DND-41 (cell line): ENCODE data around the gene C9orf85.
"Not testable (repeated sequence)": the region's sequence is repeated elsewhere in the genome, so short reads cannot be mapped to it uniquely, and the experiment has no call there.

ENCODE experiments used
- ATAC-seq: fragments of 200-7000 bp; cut with Tn5 transposase; 3 replicates; pipeline ENCODE4 v1.9.1; 2021; ENCODE audit warnings: low read depth; ENCODE audit not compliant: insufficient read depth
- DNase-seq: peaks from one replicate; pipeline ENCODE4 v3.0.0-alpha.2; 2020
- H2AFZ ChIP-seq: 2 replicates; pipeline ENCODE4 v1.6.0; 2012; ENCODE audit warnings: low read depth, low read length
- H3K27ac ChIP-seq: 2 replicates; pipeline ENCODE4 v1.5.1; 2012; ENCODE audit warnings: low read length, inconsistent platforms
- H3K27me3 ChIP-seq: fragments of 200-600 bp; sonication (generic); 2 replicates; pipeline ENCODE4 v1.6.0; 2012; ENCODE audit warnings: low read length, mild to moderate bottlenecking, inconsistent platforms; ENCODE audit not compliant: insufficient read depth, poor library complexity
- H3K36me3 ChIP-seq: 2 replicates; pipeline ENCODE4 v1.5.1; 2012; ENCODE audit warnings: low read length, inconsistent platforms; ENCODE audit not compliant: insufficient read depth
- H3K4me1 ChIP-seq: 2 replicates; pipeline ENCODE4 v1.5.1; 2012; ENCODE audit warnings: mild to moderate bottlenecking, low read length; ENCODE audit not compliant: insufficient read depth
- H3K4me2 ChIP-seq: 2 replicates; pipeline ENCODE4 v1.6.0; 2012; ENCODE audit warnings: mild to moderate bottlenecking, moderate library complexity, low read length, inconsistent platforms; ENCODE audit not compliant: insufficient read depth
- H3K4me3 ChIP-seq, 2 experiments: fragments of 200-600 bp in 1 of 2; shearing (Covaris generic) in 1 of 2; 2 replicates each; pipeline ENCODE4 v1.5.1; 2012 to 2016; ENCODE audit warnings: inconsistent platforms in 2 of 2, low read length in 2 of 2, mild to moderate bottlenecking in 2 of 2, low read depth in 1 of 2, moderate library complexity in 1 of 2
- H3K79me2 ChIP-seq: 2 replicates; pipeline ENCODE4 v1.6.0; 2012; ENCODE audit warnings: low read length, inconsistent platforms; ENCODE audit not compliant: insufficient read depth
- H3K9ac ChIP-seq: 2 replicates; pipeline ENCODE4 v1.6.0; 2012; ENCODE audit warnings: low read depth, mild to moderate bottlenecking, inconsistent platforms, low read length, moderate library complexity
- H3K9me3 ChIP-seq: 2 replicates; pipeline ENCODE4 v1.5.1; 2012; ENCODE audit warnings: low read length, moderate library complexity, mild to moderate bottlenecking, inconsistent platforms; ENCODE audit not compliant: insufficient read depth, severe bottlenecking
- H4K20me1 ChIP-seq: 2 replicates; pipeline ENCODE4 v1.6.0; 2012; ENCODE audit warnings: low read length; ENCODE audit not compliant: insufficient read depth
- EZH2 ChIP-seq: IDR thresholded peaks from 3 replicates; pipeline ENCODE4 v1.6.1; 2012; ENCODE audit warnings: borderline replicate concordance, low read depth, mild to moderate bottlenecking, moderate library complexity, low read length, inconsistent platforms; ENCODE audit not compliant: severe bottlenecking
- TF ChIP-seq, protein P1 (sequence below): IDR thresholded peaks from 2 replicates; pipeline ENCODE4 v1.5.1; 2012; ENCODE audit warnings: borderline replicate concordance, low read length, moderate library complexity, mild to moderate bottlenecking; ENCODE audit not compliant: poor library complexity, severe bottlenecking; ENCODE audit errors: extremely low read depth

The C9orf85 gene

DNA sequence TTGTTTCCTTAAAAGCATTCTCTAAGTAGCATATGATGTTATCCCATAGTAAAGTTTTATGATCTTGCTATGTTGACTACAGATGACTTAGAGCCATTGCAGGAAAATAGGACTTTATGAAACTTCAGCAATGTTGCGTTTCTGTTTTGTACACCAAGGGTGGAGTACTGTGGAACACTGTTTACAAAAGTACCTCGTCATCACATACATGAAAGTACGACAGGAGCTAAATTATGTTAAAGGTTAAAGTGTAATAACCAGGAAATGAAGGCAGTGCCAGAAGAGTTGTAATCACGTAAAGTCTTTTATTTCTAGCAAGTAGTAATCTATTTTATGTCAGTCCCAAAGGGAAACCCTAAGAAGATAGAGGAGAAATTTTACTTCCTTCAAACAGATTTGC is 50.9 kb downstream of the C9orf85 start:
- no peak overlapping the region for H3K4me3 ChIP-seq
- no peak overlapping the region for H3K4me2 ChIP-seq
- H3K4me1 ChIP-seq = no peaks in the 10 kb centered on the region
- H3K27ac ChIP-seq = no peak overlapping the region
- no peak overlapping the region for H3K9ac ChIP-seq
- H3K79me2 ChIP-seq = no peaks in the 10 kb centered on the region
- no peaks in the 10 kb centered on the region for H4K20me1 ChIP-seq
- DNase-seq (no peak), ATAC-seq (no peak)
- no peak overlapping the region for H2AFZ ChIP-seq
- H3K27me3 ChIP-seq = no peaks in the 10 kb centered on the region
- peaks cover 16% of the 10 kb centered on the region for H3K36me3 ChIP-seq
- no peaks in the 10 kb centered on the region for H3K9me3 ChIP-seq
- no peak for TF ChIP-seq EZH2
- TF ChIP-seq, protein P1, sequence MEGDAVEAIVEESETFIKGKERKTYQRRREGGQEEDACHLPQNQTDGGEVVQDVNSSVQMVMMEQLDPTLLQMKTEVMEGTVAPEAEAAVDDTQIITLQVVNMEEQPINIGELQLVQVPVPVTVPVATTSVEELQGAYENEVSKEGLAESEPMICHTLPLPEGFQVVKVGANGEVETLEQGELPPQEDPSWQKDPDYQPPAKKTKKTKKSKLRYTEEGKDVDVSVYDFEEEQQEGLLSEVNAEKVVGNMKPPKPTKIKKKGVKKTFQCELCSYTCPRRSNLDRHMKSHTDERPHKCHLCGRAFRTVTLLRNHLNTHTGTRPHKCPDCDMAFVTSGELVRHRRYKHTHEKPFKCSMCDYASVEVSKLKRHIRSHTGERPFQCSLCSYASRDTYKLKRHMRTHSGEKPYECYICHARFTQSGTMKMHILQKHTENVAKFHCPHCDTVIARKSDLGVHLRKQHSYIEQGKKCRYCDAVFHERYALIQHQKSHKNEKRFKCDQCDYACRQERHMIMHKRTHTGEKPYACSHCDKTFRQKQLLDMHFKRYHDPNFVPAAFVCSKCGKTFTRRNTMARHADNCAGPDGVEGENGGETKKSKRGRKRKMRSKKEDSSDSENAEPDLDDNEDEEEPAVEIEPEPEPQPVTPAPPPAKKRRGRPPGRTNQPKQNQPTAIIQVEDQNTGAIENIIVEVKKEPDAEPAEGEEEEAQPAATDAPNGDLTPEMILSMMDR = no peak

DNA sequence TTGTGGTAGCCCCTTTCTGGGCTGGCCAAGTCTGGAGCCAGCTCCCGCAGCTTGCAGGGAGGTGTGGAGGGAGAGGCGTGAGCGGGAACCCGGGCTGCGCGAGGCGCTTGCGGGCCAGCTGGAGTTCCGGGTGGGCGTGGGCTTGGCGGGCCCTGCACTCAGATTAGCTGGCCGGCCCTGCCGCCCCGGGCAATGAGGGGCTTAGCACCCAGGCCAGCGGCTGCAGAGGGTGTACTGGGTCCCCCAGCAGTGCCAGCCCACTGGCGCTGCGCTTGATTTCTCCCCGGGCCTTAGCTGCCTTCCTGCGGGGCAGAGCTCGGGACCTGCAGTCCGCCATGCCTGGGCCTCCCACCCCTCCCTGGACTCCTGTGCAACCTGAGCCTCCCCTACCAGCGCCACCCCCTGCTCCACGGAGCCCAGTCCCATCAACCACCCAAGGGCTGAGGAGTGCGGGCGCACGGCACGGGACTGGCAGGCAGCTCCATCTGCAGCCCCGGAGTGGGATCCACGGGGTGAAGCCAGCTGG is 52.1 kb downstream of the C9orf85 start:
- H3K9me3 ChIP-seq, H3K79me2 ChIP-seq, ATAC-seq, H2AFZ ChIP-seq, H3K27me3 ChIP-seq, H3K4me2 ChIP-seq, H3K4me3 ChIP-seq, H3K9ac ChIP-seq, H4K20me1 ChIP-seq, DNase-seq, H3K27ac ChIP-seq, H3K4me1 ChIP-seq: not testable (repeated sequence)
- peaks cover 16% of the 10 kb centered on the region for H3K36me3 ChIP-seq

DNA sequence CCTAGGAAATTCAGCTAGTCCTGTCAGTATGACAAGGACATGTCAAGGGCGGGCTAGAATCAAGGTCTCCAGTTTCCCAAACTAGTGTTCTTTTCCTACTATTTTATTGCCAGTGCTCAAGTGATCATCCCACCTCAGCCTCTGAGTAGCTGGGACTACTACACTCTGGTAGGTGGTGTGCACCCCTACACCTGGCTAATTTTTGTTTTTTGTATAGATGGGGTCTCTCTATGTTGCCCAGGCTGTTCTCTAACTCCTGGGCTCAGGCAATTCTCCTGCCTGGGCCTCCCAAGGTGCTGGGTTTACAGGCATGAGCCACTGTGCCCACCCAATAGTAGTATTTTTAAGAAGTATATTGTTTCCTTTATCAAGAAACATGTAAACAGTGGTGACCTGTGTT is 54.0 kb downstream of the C9orf85 start:
- H3K36me3 ChIP-seq = peaks cover 11% of the 10 kb centered on the region
- no peaks in the 10 kb centered on the region for H3K27me3 ChIP-seq
- peaks cover 3% of the 10 kb centered on the region; the same call in 1 of the 2 replicates for H3K79me2 ChIP-seq
- peaks cover 5% of the 10 kb centered on the region for H3K9me3 ChIP-seq
- H4K20me1 ChIP-seq = no peaks in the 10 kb centered on the region
- ATAC-seq = no peak
- no peak overlapping the region for H3K4me3 ChIP-seq
- no peak overlapping the region for H2AFZ ChIP-seq
- H3K4me1 ChIP-seq = no peaks in the 10 kb centered on the region
- H3K9ac ChIP-seq = no peak overlapping the region
- no peak overlapping the region for H3K27ac ChIP-seq
- no peak overlapping the region for H3K4me2 ChIP-seq
- DNase-seq = no peak
- no peak for TF ChIP-seq EZH2
- TF ChIP-seq, protein P1 = no peak

DNA sequence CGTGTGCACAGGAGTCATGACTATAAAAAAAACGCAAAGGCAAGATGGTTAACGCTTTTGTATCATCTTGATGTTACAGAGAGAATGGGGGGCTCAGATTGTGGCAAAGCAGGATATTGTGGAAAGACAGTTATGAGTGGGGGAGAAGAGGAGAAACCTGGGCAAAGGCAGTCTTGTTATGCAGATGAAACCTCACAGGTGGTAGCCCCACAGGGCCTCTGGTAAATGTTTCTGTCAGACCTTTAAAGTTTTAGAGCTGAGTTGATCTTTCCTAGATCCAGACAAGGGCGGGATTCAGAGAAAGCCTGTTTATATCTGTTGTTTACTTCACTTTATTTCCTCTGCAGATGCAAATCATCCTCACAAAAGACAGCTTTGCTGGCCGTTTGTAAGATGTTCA is 55.2 kb downstream of the C9orf85 start:
- ATAC-seq (no peak), DNase-seq (no peak)
- Histone ChIP-seq H3K9me3 (peaks cover 5% of the 10 kb centered on the region), H3K4me1 (no peaks in the 10 kb centered on the region), H3K4me3 (no peak overlapping the region), H3K79me2 (peaks cover 3% of the 10 kb centered on the region; the same call in 1 of the 2 replicates), H3K27me3 (no peaks in the 10 kb centered on the region), H3K9ac (no peak overlapping the region), H2AFZ (no peak overlapping the region), H3K27ac (no peak overlapping the region), H4K20me1 (no peaks in the 10 kb centered on the region), H3K4me2 (no peak overlapping the region), H3K36me3 (peaks cover 11% of the 10 kb centered on the region)
- TF ChIP-seq EZH2 = no peak
- TF ChIP-seq, protein P1 = no peak
